CD4-positive, alpha-beta T cell treated with Interleukin-1 beta for 1 hour (primary cell): Measurements from ENCODE around the gene SCTR.

Experiments used
- DNase-seq, 2 donors: peaks; one replicate each; pipeline ENCODE4 v3.0.0-alpha.2; 2020 to 2022

SCTR gene

DNA sequence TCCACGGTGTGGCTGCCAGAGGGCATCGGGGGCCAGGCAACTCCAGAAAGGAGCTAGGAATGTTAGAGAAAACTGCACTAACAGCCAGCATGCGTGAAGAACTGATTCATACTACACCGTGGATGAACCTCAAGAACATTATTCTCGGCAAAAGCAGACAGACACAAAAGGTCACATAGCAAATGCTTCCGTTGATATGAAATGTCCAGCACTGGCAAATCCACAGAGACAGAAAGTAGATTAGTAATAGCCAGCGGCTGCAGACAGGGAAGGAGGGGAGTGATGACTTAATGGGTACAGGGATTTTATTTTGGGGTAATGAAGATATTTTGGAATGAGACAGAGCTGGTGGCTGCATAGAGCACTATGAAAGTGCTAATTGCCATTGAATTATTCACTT, 37.4 kb downstream of the SCTR start:
- DNase-seq = no peak

DNA sequence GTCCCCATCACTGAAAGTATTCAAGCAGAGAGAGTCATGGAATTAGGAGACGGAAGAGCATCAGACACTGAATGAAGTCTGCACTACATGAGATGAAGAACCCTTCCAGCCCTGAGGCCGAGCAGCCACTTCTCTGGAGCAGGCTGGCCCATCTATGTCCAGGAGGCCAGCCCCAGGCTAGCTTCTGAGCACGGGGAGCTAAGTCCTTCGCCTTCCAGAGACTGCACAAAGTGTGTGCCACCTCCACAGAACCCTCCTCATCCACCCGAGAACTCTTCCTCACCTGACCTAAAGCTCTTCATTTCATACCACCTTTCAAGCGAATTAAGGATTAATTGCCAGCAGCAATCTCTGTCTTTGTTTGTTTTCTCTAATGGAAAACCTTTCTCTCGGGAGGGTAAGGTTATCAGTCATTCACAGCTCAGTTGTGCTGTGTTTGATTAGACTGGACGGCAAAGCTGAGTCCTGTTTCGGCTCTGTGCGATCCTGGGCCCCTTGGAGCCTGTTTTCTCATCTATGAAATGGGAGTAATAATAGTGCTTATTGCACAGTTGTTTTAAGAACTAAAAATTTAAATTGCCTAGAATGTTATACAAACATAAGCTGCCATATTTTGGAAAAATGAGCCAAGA, 38.0 kb downstream of the SCTR start:
- no peak for DNase-seq

DNA sequence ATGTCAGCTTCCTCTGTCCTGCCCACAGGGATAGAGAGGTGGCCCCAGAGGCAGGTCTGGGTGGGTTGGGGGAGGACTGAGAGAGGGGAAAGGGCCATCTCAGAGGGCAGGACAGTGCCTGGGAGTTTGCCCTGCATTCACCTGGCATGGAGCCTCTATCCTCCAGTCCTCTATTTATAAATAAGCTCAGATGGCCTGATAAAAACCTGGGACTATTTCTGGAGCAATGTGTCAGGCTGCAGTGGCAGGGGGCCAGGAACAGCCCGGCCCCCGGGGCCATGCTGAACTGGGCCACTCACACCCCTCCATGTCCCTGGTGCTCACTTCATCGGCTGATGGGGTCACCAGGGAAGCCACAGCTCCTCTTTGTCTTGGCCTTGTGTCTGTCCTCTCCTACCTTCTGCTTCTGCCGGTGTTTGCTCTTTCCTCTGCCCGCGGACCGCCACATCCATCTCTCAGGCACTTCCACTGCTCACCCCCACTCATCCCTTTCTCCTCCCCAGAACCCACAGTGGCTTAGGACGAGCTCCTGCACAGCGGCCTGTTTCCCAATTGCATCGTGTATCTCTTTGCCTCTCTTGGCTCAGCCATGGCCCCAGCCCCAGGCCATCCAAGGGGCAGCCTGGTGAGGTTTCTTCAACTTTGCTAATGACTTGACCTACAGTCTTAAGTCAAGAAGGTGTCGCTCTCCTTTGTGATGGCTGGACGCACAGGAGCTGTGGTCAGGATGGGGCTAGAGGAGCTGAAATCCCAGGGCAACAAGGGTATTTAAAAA, 38.8 kb downstream of the SCTR start:
- DNase-seq = no peak

DNA sequence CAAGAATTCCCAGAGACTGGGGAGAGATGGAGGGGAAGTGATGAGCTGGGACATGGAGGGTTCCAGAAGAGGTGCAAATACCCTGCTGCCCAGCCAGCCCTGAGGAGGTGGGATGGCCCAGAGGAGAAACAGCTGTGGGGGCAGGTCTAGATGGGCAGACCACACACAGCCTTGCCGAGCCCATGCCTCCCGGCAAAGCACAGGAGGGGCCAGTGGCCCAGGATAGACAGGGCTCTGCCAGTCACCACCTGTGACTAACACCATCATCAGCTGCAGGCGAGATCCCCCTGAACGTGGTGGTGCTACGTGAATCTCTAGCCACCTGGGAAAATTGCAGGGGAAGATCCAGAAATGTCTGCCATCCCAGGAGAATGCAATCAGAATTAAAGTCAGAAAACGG, 39.4 kb downstream of the SCTR start:
- no peak for DNase-seq

DNA sequence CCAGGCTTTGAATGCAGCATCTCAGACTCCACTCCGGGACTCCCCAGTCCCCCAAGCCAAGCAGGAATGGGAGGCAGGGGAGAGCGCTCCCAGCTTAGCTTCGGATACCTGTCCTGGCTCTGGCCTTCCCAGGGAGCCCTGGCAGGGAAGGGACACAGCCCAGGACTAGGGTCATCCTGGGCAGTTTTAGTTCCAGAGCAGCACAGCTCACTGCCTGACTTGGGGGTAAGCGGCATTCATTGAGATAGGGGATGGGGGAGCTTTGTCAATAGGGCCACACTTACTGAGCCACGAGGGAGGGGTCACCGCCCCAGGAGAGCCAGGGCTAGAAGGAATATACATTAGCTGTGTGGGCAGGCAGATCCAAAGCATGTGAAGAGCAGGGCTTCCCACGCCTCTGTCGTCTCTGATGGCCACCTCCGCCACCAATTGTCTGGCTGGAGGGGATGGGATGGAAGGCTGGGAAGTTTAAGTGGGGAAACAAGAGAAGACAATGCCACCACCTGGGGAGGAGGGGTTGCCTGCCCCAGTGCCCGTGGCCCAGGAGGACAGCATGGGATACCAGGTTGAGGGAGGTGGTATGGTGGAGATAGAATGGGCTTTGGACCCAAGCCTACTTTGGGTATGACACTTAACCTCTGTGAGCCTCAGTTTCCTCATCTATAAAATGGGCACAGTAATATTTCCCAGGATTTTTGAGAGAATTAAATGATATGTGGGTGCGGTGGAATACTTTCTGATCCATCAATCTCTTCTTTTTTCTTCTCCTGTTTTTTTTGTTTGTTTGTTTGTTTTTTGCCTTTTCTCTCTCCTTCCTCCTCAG, 40.2 kb downstream of the SCTR start:
- no peak for DNase-seq

DNA sequence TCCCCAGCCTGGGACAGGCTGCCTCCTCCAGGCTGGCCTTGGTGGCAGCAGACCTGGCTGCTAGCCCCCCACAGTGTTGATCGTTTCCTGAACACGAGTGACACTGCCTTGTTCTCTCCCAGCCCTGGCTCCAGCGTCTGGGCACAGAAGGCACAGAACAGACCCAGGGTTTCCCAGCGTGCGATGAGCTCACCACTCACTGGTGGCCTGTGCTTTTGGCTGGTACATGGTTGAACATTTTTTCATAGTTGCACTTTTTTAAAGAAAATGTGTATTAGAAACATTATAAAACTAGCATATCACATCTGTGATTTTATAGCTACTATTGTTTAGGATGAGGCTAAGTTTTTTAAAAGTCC, 40.9 kb downstream of the SCTR start:
- no peak for DNase-seq

DNA sequence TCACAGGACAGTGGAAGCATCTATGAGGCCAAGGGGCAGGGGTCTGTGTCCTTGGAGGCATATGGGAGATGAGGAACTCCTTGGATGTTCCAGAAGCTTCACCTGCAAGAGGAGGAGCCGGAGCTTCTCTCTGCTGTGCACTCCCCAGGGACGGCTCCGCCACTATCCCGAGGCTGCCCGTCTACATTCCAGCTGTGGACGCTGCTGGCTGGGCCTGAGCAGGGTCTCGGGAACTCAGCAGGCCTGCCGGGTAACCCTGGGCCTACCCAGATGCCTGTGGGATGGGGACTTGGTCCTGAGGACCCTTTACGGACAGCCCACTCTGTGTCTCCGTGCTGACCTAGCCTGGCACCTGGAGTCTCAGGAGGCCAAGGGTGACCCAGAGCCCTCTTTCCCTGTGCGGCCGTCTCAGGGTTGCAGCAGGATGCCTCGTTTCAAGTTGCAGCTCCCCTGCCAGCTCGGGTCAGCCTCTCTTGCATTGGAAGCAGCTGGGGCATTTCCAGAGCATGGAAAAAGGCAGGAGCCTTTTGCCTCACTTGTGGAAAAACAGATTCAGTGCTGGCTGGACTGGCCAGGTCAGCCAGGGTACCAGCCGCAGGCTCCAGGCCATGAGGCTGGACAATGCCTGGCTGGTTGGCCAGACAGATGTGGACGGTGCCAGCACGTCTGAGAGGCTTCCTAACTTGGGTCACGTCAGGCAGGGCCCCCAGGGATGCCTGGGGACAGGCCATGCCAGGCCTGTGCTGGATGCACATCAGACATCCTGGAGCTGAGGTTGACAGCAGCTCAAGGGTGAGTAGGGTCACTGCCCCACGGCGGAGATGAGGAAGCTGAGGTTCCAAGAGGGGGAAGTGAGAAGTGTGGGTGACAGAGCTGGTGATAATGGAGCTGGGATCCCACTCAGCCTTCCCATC, 41.5 kb downstream of the SCTR start:
- DNase-seq = no peak

DNA sequence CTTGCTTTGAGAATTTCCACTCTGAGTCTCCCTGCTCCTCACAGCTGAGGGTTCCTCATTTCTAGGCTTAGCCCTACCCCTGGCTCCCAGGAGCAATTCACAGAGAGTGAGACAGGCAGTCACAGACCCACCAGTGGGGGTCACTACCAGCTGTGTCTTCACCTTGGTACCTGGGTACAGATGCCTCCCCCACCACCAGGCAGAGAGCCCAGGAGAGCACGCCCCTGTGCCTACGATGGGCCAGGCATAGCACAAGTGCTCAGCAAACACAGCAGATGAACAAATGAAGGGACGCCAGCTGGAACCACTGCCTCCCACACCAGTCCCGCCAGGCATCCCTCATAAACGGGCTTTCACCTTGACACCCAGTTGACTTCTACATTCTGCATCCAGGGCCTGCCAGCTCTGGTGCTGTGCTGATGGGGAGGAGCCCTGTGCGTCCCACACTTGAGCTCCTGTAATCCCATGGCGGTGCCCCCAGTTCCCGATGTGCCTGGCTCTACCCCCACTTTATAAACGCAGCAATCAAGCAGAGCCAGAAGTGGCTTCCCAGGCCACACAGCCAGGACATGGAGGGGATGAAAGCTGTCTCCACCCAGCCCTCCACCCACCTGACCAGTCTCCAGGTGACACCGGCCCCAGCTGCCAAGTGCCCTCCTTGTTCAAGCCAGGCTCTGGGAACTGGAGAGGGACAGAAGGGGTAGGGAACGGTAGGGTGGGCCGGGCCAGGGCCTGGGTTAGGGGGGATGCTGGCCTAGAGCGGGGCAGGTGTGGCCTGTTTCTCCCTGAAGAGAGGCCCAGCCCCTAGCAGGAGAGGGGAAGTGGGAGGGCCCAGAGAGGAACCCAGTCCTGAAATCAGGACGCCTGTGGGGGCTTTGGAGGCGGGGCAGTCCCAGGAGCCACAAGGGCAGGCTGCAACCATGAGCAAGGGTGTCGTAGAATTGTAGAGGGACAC, 42.5 kb downstream of the SCTR start:
- DNase-seq = no peak

DNA sequence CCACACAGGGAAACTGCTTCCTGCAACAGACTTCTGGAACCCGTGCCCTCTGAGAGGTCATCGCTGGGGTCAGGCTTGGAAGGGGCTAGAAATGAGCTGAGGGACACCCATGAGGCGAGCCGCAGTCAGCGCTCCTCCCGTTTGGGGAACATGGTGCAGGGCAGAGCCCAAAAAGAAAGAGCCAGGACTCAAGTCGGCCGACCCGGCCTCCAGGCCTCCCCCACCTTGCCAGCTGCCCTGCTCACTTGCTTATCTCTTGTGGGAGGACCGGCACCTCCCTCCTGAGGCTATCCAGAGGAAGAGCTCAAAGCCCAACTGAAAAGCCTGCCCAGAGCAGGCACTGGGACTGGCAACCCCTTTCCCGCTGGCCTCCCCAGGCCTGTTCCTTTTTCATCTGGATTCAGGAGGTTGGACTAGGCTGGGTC, 43.6 kb downstream of the SCTR start:
- no peak for DNase-seq

DNA sequence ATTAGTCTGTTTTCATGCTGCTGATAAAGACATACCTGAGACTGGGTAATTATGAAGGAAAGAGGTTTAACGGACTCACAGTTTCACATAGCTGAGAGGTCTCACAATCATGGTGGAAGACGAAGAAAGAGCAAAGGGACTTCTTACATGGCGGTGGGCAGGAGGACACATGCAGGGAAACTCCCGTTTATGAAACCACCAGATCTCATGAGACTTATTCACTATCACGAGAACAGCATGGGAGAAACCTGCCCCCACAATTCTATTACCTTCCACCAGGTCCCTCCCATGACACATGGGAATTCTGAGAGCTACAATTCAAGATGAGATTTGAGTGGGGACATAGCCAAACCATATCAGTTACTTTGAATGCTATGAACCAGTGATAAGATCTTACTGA, 44.1 kb downstream of the SCTR start:
- no peak for DNase-seq

DNA sequence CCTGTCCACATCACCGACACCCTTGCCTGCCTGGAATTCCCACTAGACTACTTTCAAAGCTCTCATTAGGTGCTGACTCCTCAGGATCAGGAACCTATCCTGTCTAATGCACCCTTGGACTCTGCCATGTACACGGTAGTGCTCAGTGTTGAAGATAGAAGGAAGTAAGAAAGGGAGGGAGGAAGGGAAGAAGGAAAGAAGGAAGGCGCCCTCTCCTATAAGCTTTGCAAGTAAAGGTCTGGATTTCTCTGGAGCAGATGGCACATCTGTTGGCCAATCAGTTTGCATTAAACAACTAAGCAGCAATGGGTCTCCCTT, 45.3 kb downstream of the SCTR start:
- no peak for DNase-seq

DNA sequence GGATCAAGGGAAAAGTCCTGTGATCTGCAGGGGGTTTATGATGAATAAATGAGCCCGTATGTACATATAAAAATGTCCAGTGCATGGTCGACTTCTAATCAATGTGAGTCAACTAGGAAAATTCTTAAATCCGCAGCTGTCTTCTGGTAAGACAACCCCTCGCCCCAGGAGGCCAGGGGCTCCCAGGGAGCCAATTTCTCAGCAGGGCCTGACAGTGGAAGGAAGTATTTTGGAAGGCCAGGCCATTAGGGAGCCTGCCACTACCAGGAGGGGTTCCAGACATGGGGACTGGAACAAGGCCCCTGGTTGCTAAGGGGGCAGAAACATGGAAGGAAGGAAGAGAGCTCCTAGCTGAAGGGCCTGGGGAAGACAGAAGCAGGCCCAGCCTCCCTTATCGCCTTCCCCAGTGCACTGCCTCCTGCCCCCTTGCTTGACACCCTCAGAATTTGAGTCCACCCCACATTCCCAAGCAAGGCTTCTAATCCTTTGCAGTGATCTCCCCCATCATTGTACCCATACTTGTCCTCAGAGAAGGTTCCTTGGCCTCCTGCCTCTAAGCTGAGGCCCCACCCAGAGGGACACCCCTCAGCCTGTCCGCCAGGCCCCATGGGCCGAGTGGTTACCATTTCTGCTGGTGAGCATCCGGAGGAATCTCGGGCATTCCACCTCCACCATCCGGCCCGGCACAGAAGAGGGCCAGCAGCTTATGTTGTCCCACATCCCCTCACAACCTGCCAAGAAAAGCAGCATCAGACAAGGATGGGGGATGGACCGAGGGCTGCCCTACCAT, 45.9 kb downstream of the SCTR start:
- no peak for DNase-seq

DNA sequence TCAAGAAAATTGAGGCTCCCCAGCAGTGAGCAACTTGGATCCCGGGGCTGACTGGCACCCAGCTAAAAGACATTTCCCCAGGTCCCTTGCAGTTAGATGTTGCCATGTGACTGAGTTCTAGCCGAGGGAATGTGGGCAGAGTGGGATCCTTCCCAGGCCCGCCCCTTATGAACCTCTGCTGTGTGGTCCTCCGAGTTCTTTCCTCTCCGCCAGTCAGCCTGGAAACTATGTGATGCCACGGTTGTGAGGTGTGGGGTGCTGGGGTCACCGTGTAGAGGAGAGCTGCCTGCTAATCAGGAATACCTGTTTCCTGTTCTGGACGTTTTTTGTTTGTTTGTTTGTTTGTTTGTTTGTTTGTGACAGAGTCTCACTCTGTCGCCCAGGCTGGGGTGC, 47.2 kb downstream of the SCTR start:
- no peak for DNase-seq

DNA sequence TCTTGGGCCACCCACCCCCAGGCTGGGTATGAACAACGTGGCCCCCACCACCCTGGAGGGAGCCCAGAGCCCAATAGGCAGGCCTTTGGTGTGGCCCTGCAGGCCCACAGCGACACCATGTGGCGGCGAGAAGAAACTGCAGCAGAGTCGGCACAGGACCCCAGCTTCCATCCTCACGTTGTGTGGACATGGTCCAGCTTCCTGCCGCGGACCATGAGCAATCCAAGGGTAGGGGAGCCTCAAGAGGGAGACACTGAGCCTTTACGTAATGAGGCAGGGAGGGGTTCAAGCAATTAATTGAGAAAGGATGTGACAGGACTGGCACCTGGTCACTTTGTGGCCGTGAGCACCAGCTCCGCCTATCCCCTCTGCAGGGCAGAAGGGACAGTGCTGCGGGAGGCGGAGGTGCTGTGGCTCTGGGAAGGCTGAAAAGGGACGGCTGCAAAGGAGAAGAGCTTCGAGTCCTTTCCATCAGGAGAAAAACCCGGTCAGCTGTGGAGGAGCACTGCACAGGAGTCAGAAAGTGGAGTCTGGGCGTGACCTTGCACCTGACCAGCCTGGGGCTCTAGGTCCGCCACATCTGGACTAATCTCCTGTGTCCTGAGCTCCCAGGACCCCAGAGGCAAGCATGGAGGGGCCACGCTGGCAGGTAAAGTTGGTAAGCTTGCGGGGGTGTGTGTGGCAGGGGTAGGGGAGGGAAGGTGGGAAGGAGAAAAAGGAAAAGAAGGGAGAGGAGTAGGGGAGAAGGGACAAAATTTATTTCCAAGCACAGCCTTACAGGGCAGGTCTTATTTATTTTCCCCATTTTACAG, 47.8 kb downstream of the SCTR start:
- DNase-seq = peak; percentile 22 to 33

DNA sequence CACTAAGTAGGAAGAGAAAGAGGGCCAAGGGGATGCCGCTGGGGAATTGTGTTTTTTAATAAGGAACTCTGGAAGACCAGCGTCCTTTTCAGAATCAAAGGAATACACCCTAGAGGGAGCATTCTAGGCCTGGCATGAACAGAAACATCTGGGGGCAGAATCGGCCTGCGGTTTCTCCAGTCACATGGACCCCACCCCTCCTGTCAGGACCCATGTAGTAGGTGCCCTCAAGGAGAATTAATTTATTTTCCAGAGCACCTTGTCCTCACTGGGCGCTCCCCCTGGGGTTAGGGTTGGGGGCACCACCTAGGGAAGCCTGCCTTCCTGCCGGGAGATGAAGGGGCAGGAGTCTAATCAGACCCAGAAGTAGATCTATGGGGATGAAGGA, 48.4 kb downstream of the SCTR start:
- no peak for DNase-seq

DNA sequence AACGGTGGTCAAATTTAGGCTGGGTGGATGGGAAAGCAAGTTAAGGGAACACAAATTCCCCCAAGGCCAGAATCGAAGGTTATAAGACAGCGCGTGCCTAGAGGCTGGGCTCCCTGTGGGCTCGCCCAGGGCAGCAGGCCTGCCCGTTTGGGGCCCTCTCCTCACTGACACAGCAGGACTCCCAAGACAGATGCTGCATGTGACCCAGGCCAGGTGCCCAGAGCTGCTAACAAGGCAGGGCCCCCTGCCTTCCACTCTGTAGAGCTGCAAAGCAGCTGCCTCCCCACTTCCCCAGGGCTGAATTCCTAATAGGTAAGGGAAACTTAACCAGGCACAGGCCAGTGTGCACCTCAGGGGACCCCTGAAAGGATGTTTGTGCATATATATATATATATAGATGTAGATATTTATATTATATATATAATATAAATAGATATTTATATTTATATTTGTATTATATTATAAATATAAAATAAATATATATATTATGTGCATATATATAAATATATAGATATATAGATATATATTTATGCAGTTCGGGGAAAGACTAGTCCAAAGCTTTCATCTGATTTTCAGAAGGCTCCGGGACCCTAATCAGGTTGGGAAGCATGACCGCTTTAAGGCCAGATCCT, 48.9 kb downstream of the SCTR start:
- no peak for DNase-seq

DNA sequence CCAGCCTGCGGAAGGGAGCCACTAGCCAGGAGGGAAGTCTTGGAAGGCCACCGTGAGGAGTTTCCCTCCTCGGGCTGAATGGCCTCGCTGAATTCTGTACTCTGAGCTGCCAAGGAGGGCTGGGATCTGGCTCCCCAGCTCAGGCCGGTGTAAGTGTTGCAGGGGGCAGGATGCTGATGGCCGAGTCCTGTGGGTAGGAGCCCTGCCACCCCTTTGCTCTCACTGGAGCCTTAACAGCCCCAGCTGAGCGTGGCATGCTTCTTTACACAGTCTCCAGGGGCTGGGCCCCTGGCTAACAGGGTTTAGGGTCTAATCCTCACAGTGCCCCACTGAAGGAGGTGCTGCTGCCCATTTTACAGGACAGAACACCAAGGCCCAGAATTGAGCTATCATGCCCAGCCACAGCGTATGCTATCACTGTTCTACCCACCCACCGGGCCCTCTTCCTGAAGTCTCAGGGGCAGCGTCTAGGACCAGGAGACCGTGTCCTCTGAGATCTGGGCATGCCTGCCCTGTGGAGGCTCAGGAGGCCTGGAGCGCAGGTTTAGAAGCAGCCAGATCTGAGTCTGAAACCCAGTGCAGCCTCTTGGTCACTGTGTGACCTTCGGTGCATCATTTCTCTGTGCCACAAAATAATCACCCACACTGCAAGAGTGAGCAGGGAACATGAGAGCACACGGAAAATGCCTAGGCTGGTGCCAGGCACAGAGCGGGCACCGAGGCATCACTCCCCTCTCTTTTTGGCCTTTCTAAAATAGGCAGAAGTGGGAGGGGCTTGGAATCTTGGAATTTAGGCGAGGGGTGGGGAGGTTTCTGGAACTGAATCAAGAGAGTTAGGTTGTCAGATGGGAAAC, 49.7 kb downstream of the SCTR start:
- no peak for DNase-seq

DNA sequence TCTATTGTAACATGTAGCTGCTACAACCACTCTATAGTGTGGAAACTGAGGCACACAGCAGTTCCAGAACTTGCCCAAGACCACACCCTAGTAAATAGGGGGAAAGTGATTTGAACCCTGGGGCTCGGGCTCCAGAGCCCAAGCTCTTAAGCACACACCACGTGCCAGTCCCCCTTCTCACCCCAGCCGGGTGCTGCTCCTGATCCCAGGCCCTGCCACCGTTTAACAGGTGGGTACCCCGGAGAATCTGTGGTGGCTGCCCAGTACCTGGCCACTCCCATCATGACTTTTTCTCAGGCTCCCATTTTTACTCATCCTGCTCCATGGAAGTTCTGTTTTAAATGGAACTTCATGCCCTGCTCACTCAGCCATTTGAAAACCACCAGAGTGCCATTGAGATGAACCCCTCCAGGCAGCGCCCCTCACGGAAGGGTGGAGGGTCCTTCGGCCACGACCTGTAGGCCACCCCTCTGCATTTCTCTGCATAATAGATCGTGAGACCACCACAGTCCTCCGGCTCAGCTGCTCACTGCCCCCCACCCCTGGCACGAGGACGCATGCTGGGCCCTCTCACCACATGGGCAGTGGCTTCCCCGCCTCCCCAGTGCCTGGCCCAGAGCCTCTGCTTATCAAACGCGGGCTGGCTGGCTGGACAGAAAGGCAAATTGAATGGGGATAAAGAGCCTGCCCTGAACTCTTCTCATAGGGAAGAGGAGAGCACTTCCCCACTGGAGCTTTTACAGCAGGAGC, 50.5 kb downstream of the SCTR start:
- no peak for DNase-seq
